OCI-LY1 (cell line): ENCODE data around the gene SMG5.

ENCODE experiments used
- EZH2 ChIP-seq: fragments of 200-600 bp; sonication (generic), shearing (Covaris generic); IDR thresholded peaks from 2 replicates; pipeline ENCODE4 v1.8.0; 2017; ENCODE audit warnings: borderline replicate concordance, mixed run types, mild to moderate bottlenecking, antibody characterized with exemption, low read length, moderate library complexity, mixed read lengths
- TF ChIP-seq, protein P1 (sequence below): fragments of 200-600 bp; sonication (generic), shearing (Covaris generic); IDR thresholded peaks from 2 replicates; pipeline ENCODE4 v1.5.1; 2017; ENCODE audit warnings: mild to moderate bottlenecking, antibody characterized with exemption, low read length, moderate library complexity, mixed read lengths

DNA sequence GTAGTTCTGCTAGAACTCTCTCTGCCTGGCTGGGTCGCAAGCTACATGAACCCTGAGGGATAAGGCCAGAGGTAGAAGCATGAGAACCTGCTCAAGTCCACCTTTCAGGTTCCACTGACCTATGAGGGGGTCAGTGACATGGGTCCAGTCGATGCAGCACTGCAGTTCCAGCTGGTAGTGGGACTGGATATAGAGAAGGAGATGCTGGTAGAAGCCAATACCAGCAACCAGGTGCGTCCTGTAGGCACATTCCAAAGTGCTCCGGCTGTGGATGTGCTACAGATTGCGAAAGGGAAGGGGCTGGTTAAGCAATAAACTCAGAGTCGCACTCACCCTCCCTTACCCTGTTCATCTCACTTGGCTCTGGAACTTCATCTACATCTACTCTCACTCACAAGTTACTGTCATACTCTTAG, 5.7 kb downstream of the SMG5 start:
- TF ChIP-seq, protein P1, sequence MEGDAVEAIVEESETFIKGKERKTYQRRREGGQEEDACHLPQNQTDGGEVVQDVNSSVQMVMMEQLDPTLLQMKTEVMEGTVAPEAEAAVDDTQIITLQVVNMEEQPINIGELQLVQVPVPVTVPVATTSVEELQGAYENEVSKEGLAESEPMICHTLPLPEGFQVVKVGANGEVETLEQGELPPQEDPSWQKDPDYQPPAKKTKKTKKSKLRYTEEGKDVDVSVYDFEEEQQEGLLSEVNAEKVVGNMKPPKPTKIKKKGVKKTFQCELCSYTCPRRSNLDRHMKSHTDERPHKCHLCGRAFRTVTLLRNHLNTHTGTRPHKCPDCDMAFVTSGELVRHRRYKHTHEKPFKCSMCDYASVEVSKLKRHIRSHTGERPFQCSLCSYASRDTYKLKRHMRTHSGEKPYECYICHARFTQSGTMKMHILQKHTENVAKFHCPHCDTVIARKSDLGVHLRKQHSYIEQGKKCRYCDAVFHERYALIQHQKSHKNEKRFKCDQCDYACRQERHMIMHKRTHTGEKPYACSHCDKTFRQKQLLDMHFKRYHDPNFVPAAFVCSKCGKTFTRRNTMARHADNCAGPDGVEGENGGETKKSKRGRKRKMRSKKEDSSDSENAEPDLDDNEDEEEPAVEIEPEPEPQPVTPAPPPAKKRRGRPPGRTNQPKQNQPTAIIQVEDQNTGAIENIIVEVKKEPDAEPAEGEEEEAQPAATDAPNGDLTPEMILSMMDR, result no peak
- TF ChIP-seq EZH2, result no peak
